Esophagus muscularis mucosa (tissue), 4 donors: ENCODE data around the gene PROX1. TPM values are rescaled to one million over a fixed set of nuclear protein-coding genes. Genes with fewer than 3 reads are reported as not detected.

ENCODE experiments used
- DNase-seq: peaks from one replicate; pipeline ENCODE4 v3.0.0-alpha.2; 2017; ENCODE audit errors: extremely low spot score
- H3K27ac ChIP-seq, 4 donors: fragments of 200-600 bp; sonication (generic); replicated peaks in 1 of 4; 1 replicate in 3 of 4; 2 replicates in 1 of 4; pipeline ENCODE4 v1.5.1; 2016 to 2019; ENCODE audit warnings: mild to moderate bottlenecking in 1 of 4
- H3K27me3 ChIP-seq, 4 donors: fragments of 200-600 bp; sonication (generic); one replicate each; pipeline versions ENCODE4 v1.5.1 to v1.6.0; 2016 to 2019
- H3K36me3 ChIP-seq, 4 donors: fragments of 200-600 bp; sonication (generic); one replicate each; pipeline ENCODE4 v1.5.1; 2016 to 2019
- H3K4me1 ChIP-seq, 4 donors: fragments of 200-600 bp; sonication (generic); one replicate each; pipeline ENCODE4 v1.5.1; 2016 to 2019
- H3K4me3 ChIP-seq, 4 donors: fragments of 200-600 bp; sonication (generic); 1 replicate in 2 of 4; 2 replicates in 2 of 4; pipeline ENCODE4 v1.5.1; 2016 to 2019; ENCODE audit warnings: mild to moderate bottlenecking in 4 of 4, moderate library complexity in 1 of 4
- H3K9me3 ChIP-seq, 4 donors: fragments of 200-600 bp; sonication (generic); 1 replicate in 3 of 4; 2 replicates in 1 of 4; pipeline ENCODE4 v1.5.1; 2016 to 2019
- EP300 ChIP-seq: sonication (generic); formaldehyde crosslinking; IDR thresholded peaks from one replicate; pipeline ENCODE4 v1.6.1; 2017; ENCODE audit warnings: antibody characterized with exemption
- POLR2A ChIP-seq: fragments of 450-650 bp; IDR thresholded peaks from one replicate; pipeline ENCODE4 v1.6.1; 2017; ENCODE audit warnings: antibody characterized with exemption, moderate library complexity, mild to moderate bottlenecking, low read depth
- POLR2AphosphoS5 ChIP-seq, 2 donors: sonication (generic); formaldehyde crosslinking; IDR thresholded peaks; one replicate each; pipeline ENCODE4 v1.6.1; 2017; ENCODE audit warnings: antibody characterized with exemption in 2 of 2
- WGBS: methylation state at CpG from one replicate; pipeline ENCODE4 v1.1.5; 2018; 5-methylcytosine and 5-hydroxymethylcytosine counted together
- intact Hi-C: fragments of 100-400 bp; cut with DNase I; formaldehyde crosslinking; loops from one replicate; pipeline ENCODE4 v1.15.1; 2023
- total RNA-seq, 4 donors: library from RNA; depleted of rRNA; stranded (reverse); fragments of >200 nt; gene quantifications; one replicate each; pipeline versions ENCODE4 v1.1.0 to v1.2.1, GENCODE V29; 2016
- TF ChIP-seq, protein P1 (sequence below), 3 experiments: fragments of 200-600 bp in 2 of 3; fragments of 450-650 bp in 1 of 3; sonication (generic) in 2 of 3; IDR thresholded peaks; one replicate each; pipeline ENCODE4 v1.5.1; 2017 to 2019; ENCODE audit warnings: antibody characterized with exemption in 3 of 3, mild to moderate bottlenecking in 2 of 3, moderate library complexity in 1 of 3

Gene PROX1
- total RNA-seq, 4 donors from 2014 or later: 2.0 to 5.3 (median 2.5) TPM

DNA sequence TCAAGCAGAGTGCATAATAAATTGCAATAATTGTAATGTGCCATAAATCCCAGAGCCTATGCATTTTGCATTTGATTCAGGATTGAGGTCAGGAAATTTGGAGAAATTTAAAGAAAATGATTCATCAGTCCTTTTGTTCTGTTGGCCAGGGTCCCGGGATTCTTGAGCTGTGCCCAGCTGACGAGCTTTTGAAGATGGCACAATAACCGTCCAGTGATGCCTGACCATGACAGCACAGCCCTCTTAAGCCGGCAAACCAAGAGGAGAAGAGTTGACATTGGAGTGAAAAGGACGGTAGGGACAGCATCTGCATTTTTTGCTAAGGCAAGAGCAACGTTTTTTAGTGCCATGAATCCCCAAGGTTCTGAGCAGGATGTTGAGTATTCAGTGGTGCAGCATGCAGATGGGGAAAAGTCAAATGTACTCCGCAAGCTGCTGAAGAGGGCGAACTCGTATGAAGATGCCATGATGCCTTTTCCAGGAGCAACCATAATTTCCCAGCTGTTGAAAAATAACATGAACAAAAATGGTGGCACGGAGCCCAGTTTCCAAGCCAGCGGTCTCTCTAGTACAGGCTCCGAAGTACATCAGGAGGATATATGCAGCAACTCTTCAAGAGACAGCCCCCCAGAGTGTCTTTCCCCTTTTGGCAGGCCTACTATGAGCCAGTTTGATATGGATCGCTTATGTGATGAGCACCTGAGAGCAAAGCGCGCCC is 8.7 kb downstream of the PROX1 start:
- no peaks in the 10 kb centered on the region for H3K4me1 ChIP-seq
- no peak for DNase-seq
- intact Hi-C loops: no loop called here
- no peaks in the 10 kb centered on the region for H3K36me3 ChIP-seq
- TF ChIP-seq POLR2A (no peak), POLR2AphosphoS5 (IDR thresholded peaks at IDR 0.05) (no peak), EP300 (no peak)
- TF ChIP-seq, protein P1, sequence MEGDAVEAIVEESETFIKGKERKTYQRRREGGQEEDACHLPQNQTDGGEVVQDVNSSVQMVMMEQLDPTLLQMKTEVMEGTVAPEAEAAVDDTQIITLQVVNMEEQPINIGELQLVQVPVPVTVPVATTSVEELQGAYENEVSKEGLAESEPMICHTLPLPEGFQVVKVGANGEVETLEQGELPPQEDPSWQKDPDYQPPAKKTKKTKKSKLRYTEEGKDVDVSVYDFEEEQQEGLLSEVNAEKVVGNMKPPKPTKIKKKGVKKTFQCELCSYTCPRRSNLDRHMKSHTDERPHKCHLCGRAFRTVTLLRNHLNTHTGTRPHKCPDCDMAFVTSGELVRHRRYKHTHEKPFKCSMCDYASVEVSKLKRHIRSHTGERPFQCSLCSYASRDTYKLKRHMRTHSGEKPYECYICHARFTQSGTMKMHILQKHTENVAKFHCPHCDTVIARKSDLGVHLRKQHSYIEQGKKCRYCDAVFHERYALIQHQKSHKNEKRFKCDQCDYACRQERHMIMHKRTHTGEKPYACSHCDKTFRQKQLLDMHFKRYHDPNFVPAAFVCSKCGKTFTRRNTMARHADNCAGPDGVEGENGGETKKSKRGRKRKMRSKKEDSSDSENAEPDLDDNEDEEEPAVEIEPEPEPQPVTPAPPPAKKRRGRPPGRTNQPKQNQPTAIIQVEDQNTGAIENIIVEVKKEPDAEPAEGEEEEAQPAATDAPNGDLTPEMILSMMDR (IDR thresholded peaks at IDR 0.05): no peak
- H3K27ac ChIP-seq: no peak overlapping the region
- WGBS: 64% methylated on average over 15 of the region's 15 CpGs
- H3K27me3 ChIP-seq: peaks cover 0 to 21% (median 4%) of the 10 kb centered on the region in 4 donors
- H3K9me3 ChIP-seq: no peaks in the 10 kb centered on the region
- H3K4me3 ChIP-seq: peak overlapping the region; percentile 14 to 18 (median 16)

DNA sequence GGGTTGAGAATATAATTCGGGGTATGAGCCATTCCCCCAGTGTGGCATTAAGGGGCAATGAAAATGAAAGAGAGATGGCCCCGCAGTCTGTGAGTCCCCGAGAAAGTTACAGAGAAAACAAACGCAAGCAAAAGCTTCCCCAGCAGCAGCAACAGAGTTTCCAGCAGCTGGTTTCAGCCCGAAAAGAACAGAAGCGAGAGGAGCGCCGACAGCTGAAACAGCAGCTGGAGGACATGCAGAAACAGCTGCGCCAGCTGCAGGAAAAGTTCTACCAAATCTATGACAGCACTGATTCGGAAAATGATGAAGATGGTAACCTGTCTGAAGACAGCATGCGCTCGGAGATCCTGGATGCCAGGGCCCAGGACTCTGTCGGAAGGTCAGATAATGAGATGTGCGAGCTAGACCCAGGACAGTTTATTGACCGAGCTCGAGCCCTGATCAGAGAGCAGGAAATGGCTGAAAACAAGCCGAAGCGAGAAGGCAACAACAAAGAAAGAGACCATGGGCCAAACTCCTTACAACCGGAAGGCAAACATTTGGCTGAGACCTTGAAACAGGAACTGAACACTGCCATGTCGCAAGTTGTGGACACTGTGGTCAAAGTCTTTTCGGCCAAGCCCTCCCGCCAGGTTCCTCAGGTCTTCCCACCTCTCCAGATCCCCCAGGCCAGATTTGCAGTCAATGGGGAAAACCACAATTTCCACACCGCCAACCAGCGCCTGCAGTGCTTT is 9.4 kb downstream of the PROX1 start:
- intact Hi-C loops: no loop called here
- Histone ChIP-seq H3K27me3 (peaks cover 0 to 17% (median 4%) of the 10 kb centered on the region in 4 donors), H3K9me3 (no peaks in the 10 kb centered on the region), H3K27ac (no peak overlapping the region), H3K4me1 (no peaks in the 10 kb centered on the region), H3K4me3 (peak overlapping the region; percentile 14 to 18 (median 16)), H3K36me3 (no peaks in the 10 kb centered on the region)
- whole genome bisulfite sequencing: 75% methylated on average over 24 of the region's 24 CpGs
- DNase-seq: no peak
- no peak for TF ChIP-seq POLR2A
- TF ChIP-seq, protein P1 (IDR thresholded peaks at IDR 0.05): no peak
- no peak for TF ChIP-seq EP300
- TF ChIP-seq POLR2AphosphoS5 (IDR thresholded peaks at IDR 0.05): no peak

DNA sequence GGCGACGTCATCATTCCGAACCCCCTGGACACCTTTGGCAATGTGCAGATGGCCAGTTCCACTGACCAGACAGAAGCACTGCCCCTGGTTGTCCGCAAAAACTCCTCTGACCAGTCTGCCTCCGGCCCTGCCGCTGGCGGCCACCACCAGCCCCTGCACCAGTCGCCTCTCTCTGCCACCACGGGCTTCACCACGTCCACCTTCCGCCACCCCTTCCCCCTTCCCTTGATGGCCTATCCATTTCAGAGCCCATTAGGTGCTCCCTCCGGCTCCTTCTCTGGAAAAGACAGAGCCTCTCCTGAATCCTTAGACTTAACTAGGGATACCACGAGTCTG is 10.0 kb downstream of the PROX1 start:
- 92% methylated on average over 13 of the region's 13 CpGs for WGBS
- intact Hi-C loops: no loop called here
- Histone ChIP-seq H3K36me3 (no peaks in the 10 kb centered on the region), H3K9me3 (no peaks in the 10 kb centered on the region), H3K27me3 (peaks cover 0 to 12% (median 4%) of the 10 kb centered on the region in 4 donors), H3K4me3 (no peak overlapping the region), H3K4me1 (peaks cover 0 to 5% (median 1%) of the 10 kb centered on the region in 4 donors), H3K27ac (no peak overlapping the region)
- DNase-seq: no peak
- TF ChIP-seq POLR2A: no peak
- no peak for TF ChIP-seq EP300
- TF ChIP-seq, protein P1 (IDR thresholded peaks at IDR 0.05): no peak
- no peak for TF ChIP-seq POLR2AphosphoS5 (IDR thresholded peaks at IDR 0.05)

DNA sequence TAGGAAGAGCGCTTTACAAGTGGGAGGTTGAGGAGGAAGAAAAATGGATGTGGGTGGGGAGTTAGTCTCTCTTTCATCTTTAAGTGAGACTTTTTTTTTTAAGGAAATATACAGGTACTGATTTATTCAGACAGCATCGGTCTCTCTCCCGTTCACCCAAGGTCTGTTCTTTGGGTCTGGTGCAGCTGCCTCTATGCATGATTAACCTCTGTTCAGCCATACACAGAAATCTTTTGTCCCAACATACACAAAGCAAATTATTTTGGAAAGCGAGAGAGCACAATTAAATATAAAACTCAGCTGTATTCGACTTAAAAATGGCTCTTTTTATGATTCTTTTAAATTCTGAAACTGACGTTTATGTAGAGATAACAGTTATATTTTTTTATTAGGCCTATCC is 11.0 kb downstream of the PROX1 start:
- H3K27me3 ChIP-seq: peaks cover 0 to 10% (median 4%) of the 10 kb centered on the region in 4 donors
- no peak overlapping the region for H3K27ac ChIP-seq
- H3K4me3 ChIP-seq: no peak overlapping the region
- TF ChIP-seq POLR2A (no peak), POLR2AphosphoS5 (IDR thresholded peaks at IDR 0.05) (no peak)
- peaks cover 0 to 10% (median 4%) of the 10 kb centered on the region in 4 donors for H3K4me1 ChIP-seq
- H3K9me3 ChIP-seq: no peaks in the 10 kb centered on the region
- intact Hi-C loops: no loop called here
- 82% methylated on average over 6 of the region's 6 CpGs for WGBS
- no peaks in the 10 kb centered on the region for H3K36me3 ChIP-seq
- DNase-seq: no peak

DNA sequence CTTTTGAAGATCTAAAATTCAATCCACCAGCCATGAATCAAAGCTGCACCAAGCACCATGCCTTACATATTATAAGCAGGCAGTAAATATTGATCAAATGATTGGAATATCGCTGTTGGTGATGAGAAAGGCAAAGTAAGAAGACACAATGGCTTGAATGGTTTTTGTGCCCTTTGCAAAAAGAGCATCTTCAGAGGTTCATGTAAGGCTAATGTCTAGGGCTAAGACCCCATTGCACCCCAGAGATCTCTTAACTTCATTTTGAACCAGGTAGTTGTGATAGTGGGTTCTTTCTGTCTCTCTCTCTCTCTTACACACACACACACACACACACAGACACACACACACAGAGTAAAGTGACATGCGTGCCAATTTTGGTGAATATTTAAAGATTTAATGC is 12.0 kb downstream of the PROX1 start:
- TF ChIP-seq POLR2A (no peak), EP300 (no peak), POLR2AphosphoS5 (IDR thresholded peaks at IDR 0.05) (no peak)
- TF ChIP-seq, protein P1 (IDR thresholded peaks at IDR 0.05): no peak
- Histone ChIP-seq H3K27ac (no peak overlapping the region), H3K4me3 (no peak overlapping the region), H3K27me3 (peaks cover 0 to 4% (median 1%) of the 10 kb centered on the region in 4 donors), H3K4me1 (peaks cover 0 to 10% (median 4%) of the 10 kb centered on the region in 4 donors), H3K9me3 (no peaks in the 10 kb centered on the region), H3K36me3 (no peaks in the 10 kb centered on the region)
- DNase-seq: peak; percentile 26
- intact Hi-C loops: no loop called here
- 91% methylated on average over 2 of the region's 2 CpGs for WGBS
